Osteocyte (in vitro differentiated cells): Measurements from ENCODE around the gene GLOD4. TPM values are rescaled to one million over a fixed set of nuclear protein-coding genes. Genes with fewer than 3 reads are reported as not detected.
A peak's percentile ranks its signal among the peaks of the same experiment; 100 is the strongest.
"Not testable (repeated sequence)": the region's sequence is repeated elsewhere in the genome, so short reads cannot be mapped to it uniquely, and the experiment has no call there.

ENCODE experiments used
- DNase-seq: peaks from one replicate; pipeline ENCODE4 v3.0.0; 2021; ENCODE audit warnings: mixed read lengths; ENCODE audit not compliant: unreplicated experiment; ENCODE audit errors: extremely low spot score
- H3K27ac Mint-ChIP-seq: one replicate; pipeline ENCODE4 v1.8.0; 2021; ENCODE audit warnings: mild to moderate bottlenecking, mixed read lengths; ENCODE audit not compliant: unreplicated experiment
- H3K27me3 Mint-ChIP-seq: one replicate; pipeline ENCODE4 v1.8.0; 2021; ENCODE audit warnings: mixed read lengths; ENCODE audit not compliant: unreplicated experiment
- H3K36me3 Mint-ChIP-seq: one replicate; pipeline ENCODE4 v1.8.0; 2021; ENCODE audit warnings: mixed read lengths; ENCODE audit not compliant: unreplicated experiment
- H3K4me1 Mint-ChIP-seq: one replicate; pipeline ENCODE4 v1.8.0; 2021; ENCODE audit warnings: mixed read lengths; ENCODE audit not compliant: unreplicated experiment
- H3K4me3 Mint-ChIP-seq: one replicate; pipeline ENCODE4 v1.8.0; 2021; ENCODE audit warnings: mild to moderate bottlenecking, moderate library complexity, mixed read lengths; ENCODE audit not compliant: unreplicated experiment
- H3K9me3 Mint-ChIP-seq: one replicate; pipeline ENCODE4 v1.8.0; 2021; ENCODE audit warnings: mixed read lengths; ENCODE audit not compliant: unreplicated experiment
- CTCF ChIP-seq: fragments of 200-600 bp; sonication (generic); IDR thresholded peaks from 2 replicates; pipeline ENCODE4 v1.5.0; 2021; ENCODE audit warnings: antibody characterized with exemption, mild to moderate bottlenecking, moderate library complexity
- total RNA-seq: library from RNA; stranded (reverse); gene quantifications from 2 replicates; pipeline ENCODE4 v1.2.1, GENCODE V29; 2021

The GLOD4 gene
- total RNA-seq, 1 donor from 2014 or later = 63.4 TPM

- H3K36me3 Mint-ChIP-seq = peaks cover 13% of the 10 kb centered on the region
- peak overlapping the region; percentile 92 for H3K4me3 Mint-ChIP-seq
- peaks cover 23% of the 10 kb centered on the region for H3K4me1 Mint-ChIP-seq
- H3K9me3 Mint-ChIP-seq = no peaks in the 10 kb centered on the region
- H3K27ac Mint-ChIP-seq = peak overlapping the region; percentile 24
- TF ChIP-seq CTCF = no peak
- DNase-seq = no peak
- no peaks in the 10 kb centered on the region for H3K27me3 Mint-ChIP-seq
Observed at GRCh38 chr17:750431-751037, 31.5 kb downstream of the GLOD4 start.

DNA sequence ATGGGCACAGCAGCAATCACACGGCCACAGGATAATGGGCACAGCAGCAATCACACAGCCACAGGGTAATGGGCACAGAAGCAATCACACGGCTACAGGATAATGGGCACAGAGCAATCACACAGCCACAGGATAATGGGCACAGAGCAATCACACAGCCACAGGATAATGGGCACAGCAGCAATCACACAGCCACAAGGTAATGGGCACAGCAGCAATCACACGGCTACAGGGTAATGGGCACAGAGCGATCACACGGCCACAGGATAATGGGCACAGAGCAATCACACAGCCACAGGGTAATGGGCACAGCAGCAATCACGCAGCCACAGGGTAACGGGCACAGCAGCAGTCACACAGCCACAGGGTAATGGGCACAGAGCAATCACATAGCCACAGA is 32.7 kb downstream of the GLOD4 start:
- DNase-seq, H3K4me3 Mint-ChIP-seq, H3K27me3 Mint-ChIP-seq, H3K9me3 Mint-ChIP-seq, H3K27ac Mint-ChIP-seq: not testable (repeated sequence)
- Mint-ChIP-seq H3K4me1 (peaks cover 23% of the 10 kb centered on the region), H3K36me3 (peaks cover 15% of the 10 kb centered on the region)

DNA sequence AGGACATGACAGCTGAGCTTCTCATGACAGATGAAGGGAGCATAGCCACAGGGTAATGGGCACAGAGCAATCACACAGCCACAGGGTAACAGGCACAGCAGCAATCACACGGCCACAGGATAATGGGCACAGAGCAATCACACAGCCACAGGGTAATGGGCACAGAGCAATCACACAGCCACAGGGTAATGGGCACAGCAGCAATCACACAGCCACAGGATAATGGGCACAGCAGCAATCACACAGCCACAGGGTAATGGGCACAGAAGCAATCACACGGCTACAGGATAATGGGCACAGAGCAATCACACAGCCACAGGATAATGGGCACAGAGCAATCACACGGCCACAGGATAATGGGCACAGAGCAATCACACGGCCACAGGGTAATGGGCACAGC is 33.5 kb downstream of the GLOD4 start:
- not testable (repeated sequence) for H3K4me3 Mint-ChIP-seq, DNase-seq, H3K27ac Mint-ChIP-seq, H3K27me3 Mint-ChIP-seq, H3K9me3 Mint-ChIP-seq
- Mint-ChIP-seq H3K4me1 (peaks cover 23% of the 10 kb centered on the region), H3K36me3 (peaks cover 18% of the 10 kb centered on the region)

DNA sequence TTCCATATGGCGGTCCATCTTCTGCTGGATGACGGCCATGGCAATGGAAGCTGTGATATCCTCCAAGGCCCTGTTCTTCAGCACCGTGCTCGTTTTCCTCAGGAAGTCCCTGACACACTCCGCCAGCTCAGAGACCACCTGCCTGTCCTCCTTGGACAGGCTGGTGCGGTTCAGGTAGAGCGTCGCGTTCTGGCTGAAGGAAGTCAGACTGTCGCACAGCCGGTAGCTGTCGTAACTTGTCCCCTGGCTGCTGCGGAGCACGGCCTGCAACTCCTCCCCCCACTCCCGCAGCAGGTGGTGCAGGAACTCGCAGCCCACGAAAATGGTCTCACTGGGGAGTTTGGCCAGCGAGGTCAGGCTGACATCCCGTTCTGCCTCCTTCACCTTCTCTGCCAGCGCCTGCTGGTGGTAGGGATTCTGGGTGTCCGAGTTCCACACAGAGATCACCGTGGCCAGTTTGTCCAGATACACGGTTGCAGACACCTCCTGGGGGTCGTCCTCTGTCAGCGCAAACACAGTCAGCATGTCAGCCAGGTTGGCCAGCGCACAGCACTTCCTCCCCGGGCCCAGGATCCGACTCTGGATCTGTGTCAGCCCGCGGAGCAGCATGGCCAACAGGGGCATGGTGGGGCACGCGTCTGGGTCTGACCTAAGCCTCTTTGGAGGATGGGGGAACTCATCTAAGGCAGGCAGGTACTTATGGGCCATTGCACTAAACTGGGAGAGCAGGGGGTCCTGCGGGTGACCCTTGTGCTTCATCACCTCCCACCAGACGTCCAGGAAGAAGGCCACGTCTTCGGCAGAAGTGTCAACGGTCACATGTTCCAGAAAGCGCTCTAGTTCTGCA is 35.1 kb downstream of the GLOD4 start:
- Mint-ChIP-seq H3K9me3 (no peaks in the 10 kb centered on the region), H3K36me3 (peaks cover 28% of the 10 kb centered on the region)

GRCh38 chr17:746181-746580 is 35.9 kb downstream of the GLOD4 start:
- no peak for DNase-seq
- Mint-ChIP-seq H3K27me3 (no peaks in the 10 kb centered on the region), H3K4me3 (no peak overlapping the region), H3K27ac (no peak overlapping the region), H3K36me3 (peaks cover 32% of the 10 kb centered on the region), H3K4me1 (peaks cover 11% of the 10 kb centered on the region), H3K9me3 (no peaks in the 10 kb centered on the region)
- TF ChIP-seq CTCF = no peak

More for the DNA sequence above, 35.1 kb downstream of the GLOD4 start:
- no peaks in the 10 kb centered on the region for H3K27me3 Mint-ChIP-seq
- H3K27ac Mint-ChIP-seq = no peak overlapping the region
- peaks cover 16% of the 10 kb centered on the region for H3K4me1 Mint-ChIP-seq
- H3K4me3 Mint-ChIP-seq = no peak overlapping the region
- DNase-seq = no peak
- TF ChIP-seq CTCF = no peak

GRCh38 chr17:745406-745805 is 36.7 kb downstream of the GLOD4 start:
- no peak overlapping the region for H3K4me3 Mint-ChIP-seq
- H3K27ac Mint-ChIP-seq = no peak overlapping the region
- H3K27me3 Mint-ChIP-seq = no peaks in the 10 kb centered on the region

More at GRCh38 chr17:745406-745805, 36.7 kb downstream of the GLOD4 start:
- Mint-ChIP-seq H3K9me3 (no peaks in the 10 kb centered on the region), H3K36me3 (peaks cover 39% of the 10 kb centered on the region), H3K4me1 (peaks cover 4% of the 10 kb centered on the region)
- DNase-seq = no peak
- TF ChIP-seq CTCF = no peak
